Testis (tissue), 3 donors: ENCODE results near the gene BTF3L4. TPM values are rescaled to one million over a fixed set of nuclear protein-coding genes. Genes with fewer than 3 reads are reported as not detected.
"Not testable (repeated sequence)": the region's sequence is repeated elsewhere in the genome, so short reads cannot be mapped to it uniquely, and the experiment has no call there.

ENCODE experiments used
- DNase-seq: peaks from one replicate; pipeline ENCODE4 v3.0.0-alpha.2; 2019
- H3K27ac ChIP-seq, 2 donors: fragments of 200-600 bp; sonication (generic); one replicate each; pipeline ENCODE4 v1.5.1; 2019
- H3K27me3 ChIP-seq: fragments of 200-600 bp; sonication (generic); one replicate; pipeline ENCODE4 v1.5.1; 2019
- H3K36me3 ChIP-seq: fragments of 200-600 bp; sonication (generic); one replicate; pipeline ENCODE4 v1.5.1; 2017; ENCODE audit warnings: low read depth; ENCODE audit errors: missing control alignments
- H3K4me1 ChIP-seq: fragments of 200-600 bp; sonication (generic); one replicate; pipeline ENCODE4 v1.5.1; 2019
- H3K4me3 ChIP-seq, 2 donors: fragments of 200-600 bp; sonication (generic); one replicate each; pipeline ENCODE4 v1.5.1; 2017 to 2019
- H3K9me3 ChIP-seq: fragments of 200-600 bp; sonication (generic); one replicate; pipeline ENCODE4 v1.5.1; 2017
- CTCF ChIP-seq, 3 experiments: fragments of 450-650 bp in 2 of 3; fragments of 200-600 bp in 1 of 3; sonication (generic) in 1 of 3; IDR thresholded peaks; one replicate each; pipeline ENCODE4 v1.5.1; 2016 to 2019; ENCODE audit warnings: antibody characterized with exemption in 3 of 3, mild to moderate bottlenecking in 2 of 3, moderate library complexity in 1 of 3
- POLR2A ChIP-seq: fragments of 450-650 bp; IDR thresholded peaks from one replicate; pipeline ENCODE4 v1.6.1; 2017; ENCODE audit warnings: antibody characterized with exemption, mild to moderate bottlenecking, moderate library complexity
- WGBS, 2 donors: methylation state at CpG; one replicate each; pipeline ENCODE4 v1.1.5; 2018; 5-methylcytosine and 5-hydroxymethylcytosine counted together
- intact Hi-C: fragments of 100-400 bp; cut with DNase I; formaldehyde crosslinking; loops from one replicate; pipeline ENCODE4 v1.15.1; 2023; ENCODE audit warnings: low total_unique reads
- polyA plus RNA-seq: library from polyadenylated mRNA; stranded (reverse); fragments of 350-450 nt; fragmentation: Illumina TruSeq; extraction: RNeasy Lipid Tissue Mini Kit (QIAGEN cat#74804); gene quantifications from one replicate; pipeline ENCODE4 v1.2.3, GENCODE V29; 2014; ENCODE audit warnings: low read depth, low replicate concordance; ENCODE audit not compliant: insufficient read depth
- total RNA-seq, 2 donors: library from RNA; depleted of rRNA; stranded (reverse); fragments of >200 nt; gene quantifications; one replicate each; pipeline ENCODE4 v1.2.3, GENCODE V29; 2016

Gene BTF3L4
- total and polyA plus RNA-seq, 3 donors from 2014 or later: 44.5 to 79.7 (median 49.5) TPM

GRCh38 chr1:52026278-52026677 lies 29.8 kb upstream of the BTF3L4 start:
- Histone ChIP-seq H3K27me3 (no peaks in the 10 kb centered on the region), H3K36me3 (no peaks in the 10 kb centered on the region), H3K4me3 (no peak overlapping the region), H3K27ac (no peak overlapping the region), H3K4me1 (peaks cover 4% of the 10 kb centered on the region), H3K9me3 (no peaks in the 10 kb centered on the region)
- intact Hi-C loops: no loop called here
- WGBS, 2 donors: 91 to 98% methylated on average over 2 of the region's 2 CpGs
- DNase-seq: no peak
- TF ChIP-seq POLR2A (no peak), CTCF (IDR thresholded peaks at IDR 0.05) (no peak)

- 88 to 90% methylated on average over 1 of the region's 1 CpG for WGBS, 2 donors
- no peak overlapping the region for H3K4me3 ChIP-seq
- TF ChIP-seq POLR2A: no peak
- TF ChIP-seq CTCF (IDR thresholded peaks at IDR 0.05): no peak
- H3K9me3 ChIP-seq: no peaks in the 10 kb centered on the region
- H3K36me3 ChIP-seq: no peaks in the 10 kb centered on the region
- no peaks in the 10 kb centered on the region for H3K27me3 ChIP-seq
- peaks cover 15% of the 10 kb centered on the region for H3K4me1 ChIP-seq
- no peak overlapping the region for H3K27ac ChIP-seq
- no peak for DNase-seq
- intact Hi-C loops: no loop called here
Observed at GRCh38 chr1:52028328-52028727, 27.8 kb upstream of the BTF3L4 start.

GRCh38 chr1:52028839-52029238 lies 27.3 kb upstream of the BTF3L4 start:
- peaks cover 15% of the 10 kb centered on the region for H3K4me1 ChIP-seq
- H3K9me3 ChIP-seq, intact Hi-C loops, H3K36me3 ChIP-seq, DNase-seq, H3K27ac ChIP-seq, H3K4me3 ChIP-seq, H3K27me3 ChIP-seq: not testable (repeated sequence)
- WGBS, 2 donors: 68 to 80% methylated on average over 5 of the region's 5 CpGs

- Histone ChIP-seq H3K27ac (peak overlapping the region; percentile 75 to 85), H3K4me3 (peak overlapping the region; percentile 89 to 91), H3K27me3 (no peaks in the 10 kb centered on the region), H3K36me3 (no peaks in the 10 kb centered on the region), H3K9me3 (no peaks in the 10 kb centered on the region), H3K4me1 (peaks cover 19% of the 10 kb centered on the region)
- intact Hi-C loops: no loop called here
- 19 to 31% methylated on average over 5 of the region's 5 CpGs for WGBS, 2 donors
- TF ChIP-seq POLR2A: no peak
- TF ChIP-seq CTCF (IDR thresholded peaks at IDR 0.05): no peak
- no peak for DNase-seq
Observed at GRCh38 chr1:52032124-52032784, 23.8 kb upstream of the BTF3L4 start.

GRCh38 chr1:52032785-52033131 lies 23.3 kb upstream of the BTF3L4 start:
- Histone ChIP-seq H3K36me3 (no peaks in the 10 kb centered on the region), H3K4me1 (peaks cover 19% of the 10 kb centered on the region), H3K27me3 (no peaks in the 10 kb centered on the region), H3K9me3 (no peaks in the 10 kb centered on the region), H3K27ac (peak overlapping the region; percentile 75 to 85), H3K4me3 (peak overlapping the region; percentile 89 to 91)
- 3 to 4% methylated on average over 12 to 24 of the region's 24 CpGs for WGBS, 2 donors
- TF ChIP-seq POLR2A: no peak
- TF ChIP-seq CTCF (IDR thresholded peaks at IDR 0.05): no peak
- peak; percentile 70 for DNase-seq
- intact Hi-C loops: no loop called here
